ENCODE results near the gene FBXO41. TPM values are rescaled to one million over a fixed set of nuclear protein-coding genes. Genes with fewer than 3 reads are reported as not detected.

The FBXO41 gene
- total and polyA plus RNA-seq, 9 of the 15 experiments (the other 6 are each of a cell fraction or from before 2014, with no cell fraction given), result 0.21 to 8.2 (median 3.5) TPM

DNA sequence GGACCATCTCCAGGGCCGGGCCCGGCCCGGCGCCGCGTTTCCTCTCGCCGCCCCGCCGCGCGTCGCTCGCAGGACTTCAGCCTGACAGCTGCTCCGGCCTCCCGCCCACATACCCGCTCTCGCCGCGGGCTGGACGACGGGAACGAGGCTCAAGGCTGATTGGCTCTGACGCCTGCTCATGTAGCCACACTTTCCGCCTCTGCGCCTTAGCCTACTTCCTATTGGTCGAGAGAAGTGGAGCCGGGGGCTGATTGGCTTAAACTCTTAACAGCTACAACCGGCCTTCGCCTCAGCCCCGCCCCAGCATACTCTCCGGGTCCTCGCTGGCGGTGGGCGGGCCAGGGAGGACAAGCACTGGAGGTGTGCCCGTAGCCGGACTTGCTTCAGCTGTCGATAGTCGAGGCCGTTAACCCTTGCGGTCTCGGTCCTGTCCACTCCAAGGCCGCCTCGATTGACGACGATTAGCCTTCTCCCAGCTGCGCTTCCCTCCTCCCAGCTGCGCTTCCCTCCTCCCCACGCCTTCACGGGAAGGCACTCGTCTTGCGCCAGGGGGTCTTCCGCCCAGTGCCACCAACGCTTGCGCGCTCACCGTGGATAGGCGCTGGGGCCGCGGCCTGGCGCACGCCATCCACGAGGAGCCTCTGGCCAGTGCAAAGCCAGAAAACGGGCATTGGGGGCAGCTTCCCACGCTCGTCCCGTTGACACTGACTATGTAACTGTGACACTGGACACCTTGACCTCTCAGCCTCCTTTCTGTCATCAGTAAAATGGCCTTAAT lies 50.9 kb downstream of the FBXO41 start, which contains the start of gene PRADC1 (continued):
- TF ChIP-seq, protein P1, sequence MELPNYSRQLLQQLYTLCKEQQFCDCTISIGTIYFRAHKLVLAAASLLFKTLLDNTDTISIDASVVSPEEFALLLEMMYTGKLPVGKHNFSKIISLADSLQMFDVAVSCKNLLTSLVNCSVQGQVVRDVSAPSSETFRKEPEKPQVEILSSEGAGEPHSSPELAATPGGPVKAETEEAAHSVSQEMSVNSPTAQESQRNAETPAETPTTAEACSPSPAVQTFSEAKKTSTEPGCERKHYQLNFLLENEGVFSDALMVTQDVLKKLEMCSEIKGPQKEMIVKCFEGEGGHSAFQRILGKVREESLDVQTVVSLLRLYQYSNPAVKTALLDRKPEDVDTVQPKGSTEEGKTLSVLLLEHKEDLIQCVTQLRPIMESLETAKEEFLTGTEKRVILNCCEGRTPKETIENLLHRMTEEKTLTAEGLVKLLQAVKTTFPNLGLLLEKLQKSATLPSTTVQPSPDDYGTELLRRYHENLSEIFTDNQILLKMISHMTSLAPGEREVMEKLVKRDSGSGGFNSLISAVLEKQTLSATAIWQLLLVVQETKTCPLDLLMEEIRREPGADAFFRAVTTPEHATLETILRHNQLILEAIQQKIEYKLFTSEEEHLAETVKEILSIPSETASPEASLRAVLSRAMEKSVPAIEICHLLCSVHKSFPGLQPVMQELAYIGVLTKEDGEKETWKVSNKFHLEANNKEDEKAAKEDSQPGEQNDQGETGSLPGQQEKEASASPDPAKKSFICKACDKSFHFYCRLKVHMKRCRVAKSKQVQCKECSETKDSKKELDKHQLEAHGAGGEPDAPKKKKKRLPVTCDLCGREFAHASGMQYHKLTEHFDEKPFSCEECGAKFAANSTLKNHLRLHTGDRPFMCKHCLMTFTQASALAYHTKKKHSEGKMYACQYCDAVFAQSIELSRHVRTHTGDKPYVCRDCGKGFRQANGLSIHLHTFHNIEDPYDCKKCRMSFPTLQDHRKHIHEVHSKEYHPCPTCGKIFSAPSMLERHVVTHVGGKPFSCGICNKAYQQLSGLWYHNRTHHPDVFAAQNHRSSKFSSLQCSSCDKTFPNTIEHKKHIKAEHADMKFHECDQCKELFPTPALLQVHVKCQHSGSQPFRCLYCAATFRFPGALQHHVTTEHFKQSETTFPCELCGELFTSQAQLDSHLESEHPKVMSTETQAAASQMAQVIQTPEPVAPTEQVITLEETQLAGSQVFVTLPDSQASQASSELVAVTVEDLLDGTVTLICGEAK (IDR thresholded peaks at IDR 0.05), result no peak
- TF ChIP-seq, protein P1 (CRISPR knock-in tag; IDR thresholded peaks at IDR 0.05), result no peak
- TF ChIP-seq BRD4 (IDR thresholded peaks at IDR 0.05) (no peak), ZNF41 (CRISPR knock-in tag; conservative IDR thresholded peaks at IDR 0.05) (no peak), ESRRB (CRISPR knock-in tag; IDR thresholded peaks at IDR 0.05; ENCODE audit: borderline replicate concordance) (no peak), MEF2D (tag; conservative IDR thresholded peaks at IDR 0.05; ENCODE audit: low read depth) (no peak), HNRNPL (IDR thresholded peaks at IDR 0.05; ENCODE audit: low read depth, low read length) (no peak), RBM25 (IDR thresholded peaks at IDR 0.05; ENCODE audit: low read depth, low read length, severe bottlenecking) (peak; percentile 94), ZC3H11A (IDR thresholded peaks at IDR 0.05; ENCODE audit: low read depth, low read length) (no peak), RBM15 (IDR thresholded peaks at IDR 0.05; ENCODE audit: insufficient read depth, low read length) (no peak), PTBP1 (IDR thresholded peaks at IDR 0.05; ENCODE audit: low read depth, low read length) (no peak), ZEB2 (IDR thresholded peaks at IDR 0.05) (no peak)
- TF ChIP-seq, protein P2, sequence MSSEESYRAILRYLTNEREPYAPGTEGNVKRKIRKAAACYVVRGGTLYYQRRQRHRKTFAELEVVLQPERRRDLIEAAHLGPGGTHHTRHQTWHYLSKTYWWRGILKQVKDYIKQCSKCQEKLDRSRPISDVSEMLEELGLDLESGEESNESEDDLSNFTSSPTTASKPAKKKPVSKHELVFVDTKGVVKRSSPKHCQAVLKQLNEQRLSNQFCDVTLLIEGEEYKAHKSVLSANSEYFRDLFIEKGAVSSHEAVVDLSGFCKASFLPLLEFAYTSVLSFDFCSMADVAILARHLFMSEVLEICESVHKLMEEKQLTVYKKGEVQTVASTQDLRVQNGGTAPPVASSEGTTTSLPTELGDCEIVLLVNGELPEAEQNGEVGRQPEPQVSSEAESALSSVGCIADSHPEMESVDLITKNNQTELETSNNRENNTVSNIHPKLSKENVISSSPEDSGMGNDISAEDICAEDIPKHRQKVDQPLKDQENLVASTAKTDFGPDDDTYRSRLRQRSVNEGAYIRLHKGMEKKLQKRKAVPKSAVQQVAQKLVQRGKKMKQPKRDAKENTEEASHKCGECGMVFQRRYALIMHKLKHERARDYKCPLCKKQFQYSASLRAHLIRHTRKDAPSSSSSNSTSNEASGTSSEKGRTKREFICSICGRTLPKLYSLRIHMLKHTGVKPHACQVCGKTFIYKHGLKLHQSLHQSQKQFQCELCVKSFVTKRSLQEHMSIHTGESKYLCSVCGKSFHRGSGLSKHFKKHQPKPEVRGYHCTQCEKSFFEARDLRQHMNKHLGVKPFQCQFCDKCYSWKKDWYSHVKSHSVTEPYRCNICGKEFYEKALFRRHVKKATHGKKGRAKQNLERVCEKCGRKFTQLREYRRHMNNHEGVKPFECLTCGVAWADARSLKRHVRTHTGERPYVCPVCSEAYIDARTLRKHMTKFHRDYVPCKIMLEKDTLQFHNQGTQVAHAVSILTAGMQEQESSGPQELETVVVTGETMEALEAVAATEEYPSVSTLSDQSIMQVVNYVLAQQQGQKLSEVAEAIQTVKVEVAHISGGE (CRISPR knock-in tag; IDR thresholded peaks at IDR 0.05), result no peak
- TF ChIP-seq, protein P3, sequence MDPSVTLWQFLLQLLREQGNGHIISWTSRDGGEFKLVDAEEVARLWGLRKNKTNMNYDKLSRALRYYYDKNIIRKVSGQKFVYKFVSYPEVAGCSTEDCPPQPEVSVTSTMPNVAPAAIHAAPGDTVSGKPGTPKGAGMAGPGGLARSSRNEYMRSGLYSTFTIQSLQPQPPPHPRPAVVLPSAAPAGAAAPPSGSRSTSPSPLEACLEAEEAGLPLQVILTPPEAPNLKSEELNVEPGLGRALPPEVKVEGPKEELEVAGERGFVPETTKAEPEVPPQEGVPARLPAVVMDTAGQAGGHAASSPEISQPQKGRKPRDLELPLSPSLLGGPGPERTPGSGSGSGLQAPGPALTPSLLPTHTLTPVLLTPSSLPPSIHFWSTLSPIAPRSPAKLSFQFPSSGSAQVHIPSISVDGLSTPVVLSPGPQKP (CRISPR knock-in tag; IDR thresholded peaks at IDR 0.05), result no peak
